ENCODE data around the gene PIBF1.

DNA sequence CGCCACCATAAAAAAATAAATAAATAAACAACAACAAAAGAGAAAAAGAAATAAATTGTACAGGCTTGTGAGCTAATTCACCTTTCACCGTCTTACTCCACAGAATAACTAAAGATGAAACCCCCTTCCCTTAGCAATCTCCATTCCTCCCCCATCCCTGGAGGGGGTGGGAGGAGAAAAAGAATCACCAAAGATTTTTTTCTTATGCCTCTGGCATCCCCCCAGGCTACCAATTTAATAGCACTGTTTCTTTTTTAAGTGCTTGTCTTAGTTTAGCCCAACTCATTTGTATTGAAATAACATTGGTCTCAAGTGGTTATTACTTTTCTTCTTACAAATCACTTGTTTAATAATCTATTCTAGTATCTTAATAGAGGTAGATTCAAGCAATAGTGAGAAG, 253.0 kb downstream of the PIBF1 start:
- TF ChIP-seq, protein P1, sequence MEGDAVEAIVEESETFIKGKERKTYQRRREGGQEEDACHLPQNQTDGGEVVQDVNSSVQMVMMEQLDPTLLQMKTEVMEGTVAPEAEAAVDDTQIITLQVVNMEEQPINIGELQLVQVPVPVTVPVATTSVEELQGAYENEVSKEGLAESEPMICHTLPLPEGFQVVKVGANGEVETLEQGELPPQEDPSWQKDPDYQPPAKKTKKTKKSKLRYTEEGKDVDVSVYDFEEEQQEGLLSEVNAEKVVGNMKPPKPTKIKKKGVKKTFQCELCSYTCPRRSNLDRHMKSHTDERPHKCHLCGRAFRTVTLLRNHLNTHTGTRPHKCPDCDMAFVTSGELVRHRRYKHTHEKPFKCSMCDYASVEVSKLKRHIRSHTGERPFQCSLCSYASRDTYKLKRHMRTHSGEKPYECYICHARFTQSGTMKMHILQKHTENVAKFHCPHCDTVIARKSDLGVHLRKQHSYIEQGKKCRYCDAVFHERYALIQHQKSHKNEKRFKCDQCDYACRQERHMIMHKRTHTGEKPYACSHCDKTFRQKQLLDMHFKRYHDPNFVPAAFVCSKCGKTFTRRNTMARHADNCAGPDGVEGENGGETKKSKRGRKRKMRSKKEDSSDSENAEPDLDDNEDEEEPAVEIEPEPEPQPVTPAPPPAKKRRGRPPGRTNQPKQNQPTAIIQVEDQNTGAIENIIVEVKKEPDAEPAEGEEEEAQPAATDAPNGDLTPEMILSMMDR (IDR thresholded peaks at IDR 0.05), result no peak
- no peak for TF ChIP-seq POLR2A (IDR thresholded peaks at IDR 0.05)

Data from heart left ventricle (tissue), 13 donors.